G401 (cell line): ENCODE results near the gene BLOC1S4. TPM values are rescaled to one million over a fixed set of nuclear protein-coding genes. Genes with fewer than 3 reads are reported as not detected.
"Not testable (repeated sequence)": the region's sequence is repeated elsewhere in the genome, so short reads cannot be mapped to it uniquely, and the experiment has no call there.

Experiments
- DNase-seq: peaks from one replicate; pipeline ENCODE4 v3.0.0-alpha.2; 2015; ENCODE audit warnings: low spot score
- in situ Hi-C: cut with HindIII; loops from 2 replicates; pipeline ENCODE4 v1.10.0; 2016; ENCODE audit warnings: low sequenced_read_pairs, mixed read lengths
- total RNA-seq: library from RNA; depleted of rRNA; stranded (reverse); fragments of >200 nt; shearing (Covaris generic); gene quantifications from 2 replicates; pipeline ENCODE4 v1.2.3, GENCODE V29; 2014; rRNA removed

Gene BLOC1S4, protein sequence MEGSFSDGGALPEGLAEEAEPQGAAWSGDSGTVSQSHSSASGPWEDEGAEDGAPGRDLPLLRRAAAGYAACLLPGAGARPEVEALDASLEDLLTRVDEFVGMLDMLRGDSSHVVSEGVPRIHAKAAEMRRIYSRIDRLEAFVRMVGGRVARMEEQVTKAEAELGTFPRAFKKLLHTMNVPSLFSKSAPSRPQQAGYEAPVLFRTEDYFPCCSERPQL
- 31.7 and 38.6 TPM in 2 replicates for total RNA-seq

GRCh38 chr4:6716018-6716911 is at the start of gene BLOC1S4:
BLOC1S4 (plus strand) TSS chr4:6716174; CDS start chr4:6716210, 36 bp downstream.
- in situ Hi-C loops: no loop called here
- peak; percentile 87 for DNase-seq

- no peak for DNase-seq
- in situ Hi-C loops: loop anchor here (25.0 kb wide), 1 partner anchor 106 kb away; no protein-coding TSS in a partner anchor
These were observed 47.6 kb upstream of the BLOC1S4 start for GRCh38 chr4:6668391-6668790.

DNA sequence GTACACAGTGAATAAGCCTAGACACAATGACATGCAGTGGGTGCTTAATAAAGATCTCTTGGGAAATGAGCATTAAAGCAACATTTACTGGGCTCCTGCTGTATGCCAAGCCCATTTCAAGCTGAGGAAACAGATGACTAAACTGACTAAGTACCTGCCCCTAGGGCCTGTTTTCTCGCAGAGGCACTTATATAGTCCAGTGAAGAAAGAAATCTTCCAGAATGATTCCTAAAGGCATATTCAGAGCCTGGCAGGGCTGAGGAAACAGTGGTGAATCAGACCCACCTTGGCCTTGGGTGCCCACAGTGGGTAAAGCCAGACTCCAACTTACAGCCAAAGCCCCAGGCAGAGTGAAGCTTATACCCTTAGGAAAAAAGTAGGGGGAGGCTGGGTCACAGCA is 44.3 kb upstream of the BLOC1S4 start:
- DNase-seq: no peak
- in situ Hi-C loops: loop anchor here (25.0 kb wide), 1 partner anchor 109 kb away; no protein-coding TSS in a partner anchor

DNA sequence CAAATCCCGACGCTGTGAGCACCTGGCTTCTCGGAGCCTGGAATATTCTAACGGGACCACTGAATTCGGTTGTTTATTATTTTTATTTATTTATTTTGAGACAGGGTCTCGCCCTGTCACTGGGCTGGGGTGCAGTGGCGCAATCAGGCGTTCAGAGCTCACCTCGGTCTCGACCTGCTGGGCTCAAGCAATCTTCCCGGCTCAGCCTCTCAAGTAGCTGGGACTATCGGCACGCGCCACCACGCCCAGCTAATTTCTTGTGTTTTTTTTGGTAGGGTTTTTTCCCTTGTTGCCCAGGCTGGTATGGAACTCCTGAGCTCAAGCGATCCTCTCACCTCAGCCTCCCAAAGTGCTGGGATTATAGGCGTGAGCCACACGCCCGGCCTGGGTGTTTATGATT is 43.8 kb upstream of the BLOC1S4 start:
- in situ Hi-C loops: loop anchor here (25.0 kb wide), 1 partner anchor 110 kb away; no protein-coding TSS in a partner anchor
- no peak for DNase-seq

DNA sequence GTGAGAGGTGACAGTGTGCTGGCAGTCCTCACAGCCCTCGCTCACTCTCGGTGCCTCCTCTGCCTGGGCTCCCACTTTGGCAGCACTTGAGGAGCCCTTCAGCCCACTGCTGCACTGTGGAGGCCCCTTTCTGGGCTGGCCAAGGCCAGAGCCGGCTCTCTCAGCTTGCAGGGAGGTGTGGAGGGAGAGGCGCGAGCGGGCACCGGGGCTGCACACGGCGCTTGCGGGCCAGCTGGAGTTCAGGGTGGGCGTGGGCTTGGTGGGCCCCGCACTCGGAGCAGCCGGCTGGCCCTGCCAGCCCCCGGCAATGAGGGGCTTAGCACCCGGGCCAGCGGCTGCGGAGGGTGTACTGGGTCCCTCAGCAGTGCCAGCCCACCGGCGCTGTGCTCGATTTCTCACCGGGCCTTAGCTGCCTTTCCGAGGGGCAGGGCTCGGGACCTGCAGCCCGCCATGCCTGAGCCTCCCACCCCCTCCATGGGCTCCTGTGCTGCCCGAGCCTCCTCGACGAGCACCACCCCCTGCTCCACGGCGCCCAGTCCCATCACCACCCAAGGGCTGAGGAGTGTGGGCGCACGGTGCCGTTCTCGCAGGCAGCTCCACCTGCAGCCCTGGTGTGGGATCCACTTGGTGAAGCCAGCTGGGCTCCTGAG is 43.3 kb upstream of the BLOC1S4 start:
- DNase-seq: not testable (repeated sequence)
- in situ Hi-C loops: loop anchor here (25.0 kb wide), 1 partner anchor 110 kb away; no protein-coding TSS in a partner anchor

DNA sequence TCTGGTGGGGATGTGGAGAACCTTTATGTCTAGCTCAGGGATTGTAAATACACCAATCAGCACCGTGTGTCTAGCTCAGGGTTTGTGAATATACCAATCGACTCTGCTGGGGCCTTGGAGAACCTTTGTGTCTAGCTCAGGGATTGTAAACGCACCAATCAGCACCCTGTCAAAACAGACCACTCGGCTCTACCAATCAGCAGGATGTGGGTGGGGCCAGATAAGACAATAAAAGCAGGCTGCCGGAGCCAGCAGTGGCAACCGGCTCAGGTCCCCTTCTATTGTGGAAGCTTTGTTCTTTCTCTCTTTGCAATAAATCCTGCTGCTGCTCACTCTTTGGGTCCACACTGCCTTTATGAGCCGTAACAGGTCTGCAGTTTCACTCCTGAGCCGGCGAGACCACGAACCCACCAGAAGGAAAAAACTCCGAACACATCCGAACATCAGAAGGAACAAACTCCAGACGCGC is 42.7 kb upstream of the BLOC1S4 start:
- in situ Hi-C loops: loop anchor here (25.0 kb wide), 1 partner anchor 111 kb away; no protein-coding TSS in a partner anchor
- peak; percentile 34 for DNase-seq

GRCh38 chr4:6673660-6674499 is 42.1 kb upstream of the BLOC1S4 start:
- in situ Hi-C loops: loop anchor here (25.0 kb wide), 1 partner anchor 112 kb away; no protein-coding TSS in a partner anchor
- peak; percentile 94 for DNase-seq

GRCh38 chr4:6674500-6675149 is 41.3 kb upstream of the BLOC1S4 start:
- DNase-seq: peak; percentile 68
- in situ Hi-C loops: loop anchor here (25.0 kb wide), 1 partner anchor 112 kb away; no protein-coding TSS in a partner anchor

- in situ Hi-C loops: no loop called here
- no peak for DNase-seq
These were observed 39.0 kb upstream of the BLOC1S4 start for GRCh38 chr4:6676722-6677558.

GRCh38 chr4:6680372-6681034 is 35.5 kb upstream of the BLOC1S4 start:
- no peak for DNase-seq
- in situ Hi-C loops: no loop called here

- in situ Hi-C loops: no loop called here
- no peak for DNase-seq
These were observed 34.8 kb upstream of the BLOC1S4 start for GRCh38 chr4:6681191-6681590.

- in situ Hi-C loops: no loop called here
These were observed 32.9 kb upstream of the BLOC1S4 start for GRCh38 chr4:6682862-6683590.

DNA sequence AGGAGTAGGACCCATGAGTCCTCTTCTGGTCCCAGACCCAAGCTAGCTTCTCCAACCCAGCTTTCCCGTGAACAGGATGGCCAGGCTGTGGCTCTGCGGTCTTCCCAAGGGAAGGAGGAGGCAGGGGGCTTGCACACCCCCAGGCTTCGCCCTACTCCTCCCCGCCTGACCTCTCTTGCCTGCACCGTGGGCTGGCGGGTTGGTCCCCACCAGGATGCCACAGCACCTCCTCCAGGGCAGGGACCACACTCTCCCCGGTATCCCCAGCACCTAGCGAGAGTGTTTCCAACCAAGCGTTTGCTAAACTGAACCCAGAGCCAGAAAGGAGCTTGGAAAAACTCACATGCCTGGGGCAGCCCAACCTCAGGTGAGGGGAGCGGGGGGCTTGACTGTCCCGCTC is 31.3 kb upstream of the BLOC1S4 start:
- in situ Hi-C loops: no loop called here

More at GRCh38 chr4:6682862-6683590, 32.9 kb upstream of the BLOC1S4 start:
- DNase-seq: no peak

GRCh38 chr4:6686104-6686787 is 29.7 kb upstream of the BLOC1S4 start:
- in situ Hi-C loops: no loop called here
- no peak for DNase-seq

More for the DNA sequence above, 31.3 kb upstream of the BLOC1S4 start:
- no peak for DNase-seq
